ENCODE results near the gene CDON.

CDON gene

DNA sequence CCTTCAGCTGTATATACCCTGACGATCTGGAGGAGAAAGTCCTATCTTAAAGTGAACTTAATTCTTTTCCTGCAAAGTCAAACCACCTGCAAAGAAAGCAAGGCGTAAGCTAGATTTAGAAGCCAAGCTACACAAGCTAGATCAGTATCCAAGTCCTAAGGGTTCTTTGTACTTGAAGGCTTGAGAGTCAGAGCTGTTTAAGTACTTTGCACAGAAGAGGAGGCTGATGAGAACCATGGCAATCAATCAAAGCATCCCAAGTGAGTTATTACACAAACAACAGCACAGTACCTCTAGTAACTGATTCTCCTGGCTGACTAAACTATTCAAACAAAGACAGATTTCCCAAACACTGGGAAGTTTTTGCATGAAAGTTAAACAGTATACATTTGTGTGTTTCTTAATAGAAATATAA, 1.9 kb downstream of the CDON start:
- DNase-seq (ENCODE audit: low read depth in 1 of 2, low spot score in 1 of 2): no peak
- H3K4me3 ChIP-seq (replicated peaks; ENCODE audit: insufficient read depth, low read length): no peak overlapping the region

GRCh38 chr11:126059238-126059781, 3.4 kb downstream of the CDON start:
- H3K4me3 ChIP-seq (replicated peaks; ENCODE audit: insufficient read depth, low read length): no peak overlapping the region
- H3K27ac ChIP-seq (replicated peaks): no peak overlapping the region
- no peak for DNase-seq (ENCODE audit: low read depth in 1 of 2, low spot score in 1 of 2)
- TF ChIP-seq POLR2AphosphoS5 (IDR thresholded peaks at IDR 0.05; ENCODE audit: low read depth): no peak
- TF ChIP-seq, protein P1, sequence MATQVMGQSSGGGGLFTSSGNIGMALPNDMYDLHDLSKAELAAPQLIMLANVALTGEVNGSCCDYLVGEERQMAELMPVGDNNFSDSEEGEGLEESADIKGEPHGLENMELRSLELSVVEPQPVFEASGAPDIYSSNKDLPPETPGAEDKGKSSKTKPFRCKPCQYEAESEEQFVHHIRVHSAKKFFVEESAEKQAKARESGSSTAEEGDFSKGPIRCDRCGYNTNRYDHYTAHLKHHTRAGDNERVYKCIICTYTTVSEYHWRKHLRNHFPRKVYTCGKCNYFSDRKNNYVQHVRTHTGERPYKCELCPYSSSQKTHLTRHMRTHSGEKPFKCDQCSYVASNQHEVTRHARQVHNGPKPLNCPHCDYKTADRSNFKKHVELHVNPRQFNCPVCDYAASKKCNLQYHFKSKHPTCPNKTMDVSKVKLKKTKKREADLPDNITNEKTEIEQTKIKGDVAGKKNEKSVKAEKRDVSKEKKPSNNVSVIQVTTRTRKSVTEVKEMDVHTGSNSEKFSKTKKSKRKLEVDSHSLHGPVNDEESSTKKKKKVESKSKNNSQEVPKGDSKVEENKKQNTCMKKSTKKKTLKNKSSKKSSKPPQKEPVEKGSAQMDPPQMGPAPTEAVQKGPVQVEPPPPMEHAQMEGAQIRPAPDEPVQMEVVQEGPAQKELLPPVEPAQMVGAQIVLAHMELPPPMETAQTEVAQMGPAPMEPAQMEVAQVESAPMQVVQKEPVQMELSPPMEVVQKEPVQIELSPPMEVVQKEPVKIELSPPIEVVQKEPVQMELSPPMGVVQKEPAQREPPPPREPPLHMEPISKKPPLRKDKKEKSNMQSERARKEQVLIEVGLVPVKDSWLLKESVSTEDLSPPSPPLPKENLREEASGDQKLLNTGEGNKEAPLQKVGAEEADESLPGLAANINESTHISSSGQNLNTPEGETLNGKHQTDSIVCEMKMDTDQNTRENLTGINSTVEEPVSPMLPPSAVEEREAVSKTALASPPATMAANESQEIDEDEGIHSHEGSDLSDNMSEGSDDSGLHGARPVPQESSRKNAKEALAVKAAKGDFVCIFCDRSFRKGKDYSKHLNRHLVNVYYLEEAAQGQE (IDR thresholded peaks at IDR 0.05; ENCODE audit: insufficient replicate concordance, low read depth): no peak
- no peak for TF ChIP-seq SPI1 (IDR thresholded peaks at IDR 0.05; ENCODE audit: borderline replicate concordance, low read depth)
- TF ChIP-seq, protein P2, sequence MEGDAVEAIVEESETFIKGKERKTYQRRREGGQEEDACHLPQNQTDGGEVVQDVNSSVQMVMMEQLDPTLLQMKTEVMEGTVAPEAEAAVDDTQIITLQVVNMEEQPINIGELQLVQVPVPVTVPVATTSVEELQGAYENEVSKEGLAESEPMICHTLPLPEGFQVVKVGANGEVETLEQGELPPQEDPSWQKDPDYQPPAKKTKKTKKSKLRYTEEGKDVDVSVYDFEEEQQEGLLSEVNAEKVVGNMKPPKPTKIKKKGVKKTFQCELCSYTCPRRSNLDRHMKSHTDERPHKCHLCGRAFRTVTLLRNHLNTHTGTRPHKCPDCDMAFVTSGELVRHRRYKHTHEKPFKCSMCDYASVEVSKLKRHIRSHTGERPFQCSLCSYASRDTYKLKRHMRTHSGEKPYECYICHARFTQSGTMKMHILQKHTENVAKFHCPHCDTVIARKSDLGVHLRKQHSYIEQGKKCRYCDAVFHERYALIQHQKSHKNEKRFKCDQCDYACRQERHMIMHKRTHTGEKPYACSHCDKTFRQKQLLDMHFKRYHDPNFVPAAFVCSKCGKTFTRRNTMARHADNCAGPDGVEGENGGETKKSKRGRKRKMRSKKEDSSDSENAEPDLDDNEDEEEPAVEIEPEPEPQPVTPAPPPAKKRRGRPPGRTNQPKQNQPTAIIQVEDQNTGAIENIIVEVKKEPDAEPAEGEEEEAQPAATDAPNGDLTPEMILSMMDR (IDR thresholded peaks at IDR 0.05; ENCODE audit: insufficient read depth, low read length): no peak
- no peak for TF ChIP-seq GABPA (IDR thresholded peaks at IDR 0.05; ENCODE audit: low read depth)
- peaks cover 20% of the 10 kb centered on the region for H3K27me3 ChIP-seq (ENCODE audit: insufficient read depth, poor library complexity, severe bottlenecking)

More for the DNA sequence above, 1.9 kb downstream of the CDON start:
- peaks cover 17% of the 10 kb centered on the region for H3K27me3 ChIP-seq (ENCODE audit: insufficient read depth, poor library complexity, severe bottlenecking)
- H3K27ac ChIP-seq (replicated peaks): no peak overlapping the region
- TF ChIP-seq POLR2AphosphoS5 (IDR thresholded peaks at IDR 0.05; ENCODE audit: low read depth) (no peak), SPI1 (IDR thresholded peaks at IDR 0.05; ENCODE audit: borderline replicate concordance, low read depth) (no peak), GABPA (IDR thresholded peaks at IDR 0.05; ENCODE audit: low read depth) (no peak)
- TF ChIP-seq, protein P1 (IDR thresholded peaks at IDR 0.05; ENCODE audit: insufficient replicate concordance, low read depth): no peak
- TF ChIP-seq, protein P2 (IDR thresholded peaks at IDR 0.05; ENCODE audit: insufficient read depth, low read length): no peak

- no peak for DNase-seq (ENCODE audit: low read depth in 1 of 2, low spot score in 1 of 2)
- Histone ChIP-seq H3K27me3 (ENCODE audit: insufficient read depth, poor library complexity, severe bottlenecking) (peaks cover 20% of the 10 kb centered on the region), H3K4me3 (replicated peaks; ENCODE audit: insufficient read depth, low read length) (no peak overlapping the region), H3K27ac (replicated peaks) (no peak overlapping the region)
- TF ChIP-seq POLR2AphosphoS5 (IDR thresholded peaks at IDR 0.05; ENCODE audit: low read depth): no peak
- TF ChIP-seq SPI1 (IDR thresholded peaks at IDR 0.05; ENCODE audit: borderline replicate concordance, low read depth): no peak
- TF ChIP-seq, protein P2 (IDR thresholded peaks at IDR 0.05; ENCODE audit: insufficient read depth, low read length): no peak
- TF ChIP-seq GABPA (IDR thresholded peaks at IDR 0.05; ENCODE audit: low read depth): no peak
- TF ChIP-seq, protein P1 (IDR thresholded peaks at IDR 0.05; ENCODE audit: insufficient replicate concordance, low read depth): no peak
Observed at GRCh38 chr11:126058105-126058874, 4.4 kb downstream of the CDON start.

Measured in HL-60 (cell line).